HCT116 (cell line): Measurements from ENCODE around the gene SECTM1. TPM values are rescaled to one million over a fixed set of nuclear protein-coding genes. Genes with fewer than 3 reads are reported as not detected.

Experiments
- ATAC-seq: fragments of 200-7000 bp; cut with Tn5 transposase; 2 replicates; pipeline ENCODE4 v1.9.1; 2020; ENCODE audit warnings: mild to moderate bottlenecking, moderate library complexity
- BruUV-seq: library from RNA; stranded (reverse); fragments of 400-500 nt; replicated peaks from 2 replicates; lab custom pipeline; 2021; lab: Mats Ljungman, UMichigan
- CTCF ChIA-PET: fragments of 300-600 bp; sonication (Branson Sonifier 250); formaldehyde crosslinking; loops from one replicate; lab custom pipeline; 2021; ENCODE audit warnings: antibody characterized with exemption; lab: Charles Lee
- POLR2A ChIA-PET: fragments of 300-600, 350-600 bp; sonication (Branson Sonifier 250); formaldehyde crosslinking; loops from one replicate; lab custom pipeline; 2021; ENCODE audit warnings: antibody characterized with exemption; lab: Charles Lee
- RAD21 ChIA-PET, 2 experiments: fragments of 300-600 bp; sonication (Branson Sonifier 250); formaldehyde crosslinking; loops; one replicate each; lab custom pipeline; 2023; ENCODE audit warnings: low total read pairs in 2 of 2; ENCODE audit not compliant: uncharacterized antibody in 2 of 2, unreplicated experiment in 2 of 2, low non-redundant PET in 1 of 2; lab: Charles Lee
- DNase-seq: peaks from one replicate; pipeline ENCODE4 v3.0.0-alpha.2; 2010; ENCODE audit warnings: low read depth, low spot score
- H2AFZ ChIP-seq: fragments of 200-600 bp; shearing (Covaris generic), sonication (generic); 2 replicates; pipeline ENCODE4 v1.6.1; 2017; ENCODE audit warnings: low read depth, mixed run types, mixed read lengths, antibody characterized with exemption, low read length; ENCODE audit not compliant: poor library complexity, severe bottlenecking
- H3K27ac ChIP-seq: 2 replicates; pipeline ENCODE4 v1.5.1; 2012; ENCODE audit warnings: low read depth, low read length
- H3K27me3 ChIP-seq: fragments of 200-600 bp; sonication (generic); 2 replicates; pipeline ENCODE4 v1.6.1; 2016; ENCODE audit warnings: mixed run types, low read length, mixed read lengths; ENCODE audit not compliant: insufficient read depth
- H3K36me3 ChIP-seq, 2 experiments: fragments of 200-500 bp in 1 of 2; fragments of 200-600 bp in 1 of 2; sonication (Bioruptor generic) in 1 of 2; sonication (generic) in 1 of 2; 2 replicates each; pipeline versions ENCODE4 v1.5.1 to v1.6.1; 2014 to 2016; ENCODE audit warnings: low read length in 2 of 2, inconsistent platforms in 1 of 2, mixed read lengths in 1 of 2, mixed run types in 1 of 2; ENCODE audit not compliant: insufficient read depth in 2 of 2, control insufficient read depth in 1 of 2
- H3K4me1 ChIP-seq, 2 experiments: fragments of 200-600 bp in 1 of 2; sonication (generic) in 1 of 2; 2 replicates each; pipeline versions ENCODE4 v1.5.1 to v1.6.1; 2012 to 2017; ENCODE audit warnings: low read length in 2 of 2, inconsistent platforms in 1 of 2, mild to moderate bottlenecking in 1 of 2, mixed read lengths in 1 of 2, mixed run types in 1 of 2, moderate library complexity in 1 of 2; ENCODE audit not compliant: insufficient read depth in 2 of 2, control insufficient read depth in 1 of 2
- H3K4me2 ChIP-seq: fragments of 200-600 bp; sonication (generic); 2 replicates; pipeline ENCODE4 v1.6.1; 2017; ENCODE audit warnings: mixed run types, low read length, mixed read lengths
- H3K4me3 ChIP-seq, 2 experiments: fragments of 200-600 bp in 1 of 2; sonication (generic) in 1 of 2; replicated peaks in 1 of 2; 2 replicates each; pipeline ENCODE4 v1.5.1; 2011 to 2016; ENCODE audit warnings: low read length in 2 of 2, control low read depth in 1 of 2, low read depth in 1 of 2, mild to moderate bottlenecking in 1 of 2, mixed read lengths in 1 of 2, mixed run types in 1 of 2
- H3K79me2 ChIP-seq: fragments of 200-600 bp; sonication (generic); 2 replicates; pipeline ENCODE4 v1.6.1; 2017; ENCODE audit warnings: mild to moderate bottlenecking, mixed run types, low read length, moderate library complexity, mixed read lengths; ENCODE audit not compliant: insufficient read depth
- H3K9ac ChIP-seq: fragments of 200-600 bp; sonication (generic); 2 replicates; pipeline ENCODE4 v1.6.1; 2016; ENCODE audit warnings: low read length, mixed read lengths
- H3K9me2 ChIP-seq: fragments of 200-600 bp; sonication (generic), shearing (Covaris generic); 2 replicates; pipeline ENCODE4 v1.6.1; 2017; ENCODE audit warnings: mixed run types, mild to moderate bottlenecking, moderate library complexity; ENCODE audit not compliant: insufficient read depth
- H3K9me3 ChIP-seq, 2 experiments: fragments of 200-500 bp in 1 of 2; fragments of 200-600 bp in 1 of 2; sonication (Bioruptor generic) in 1 of 2; sonication (generic) in 1 of 2; 2 replicates each; pipeline ENCODE4 v1.6.1; 2014 to 2017; ENCODE audit warnings: low read length in 2 of 2, mixed read lengths in 2 of 2, inconsistent platforms in 1 of 2, low read depth in 1 of 2, mild to moderate bottlenecking in 1 of 2, mixed run types in 1 of 2, moderate library complexity in 1 of 2; ENCODE audit not compliant: control insufficient read depth in 1 of 2, insufficient read depth in 1 of 2
- H4K20me1 ChIP-seq: fragments of 200-600 bp; sonication (generic), shearing (Covaris generic); 2 replicates; pipeline ENCODE4 v1.6.1; 2017; ENCODE audit warnings: mixed run types, mild to moderate bottlenecking, moderate library complexity; ENCODE audit not compliant: insufficient read depth
- ATF3 ChIP-seq: IDR thresholded peaks from 2 replicates; pipeline ENCODE4 v1.6.1; 2012
- CBX3 ChIP-seq: IDR thresholded peaks from 2 replicates; pipeline ENCODE4 v1.6.1; 2012; ENCODE audit warnings: low read depth
- CEBPB ChIP-seq: IDR thresholded peaks from 2 replicates; pipeline ENCODE4 v1.6.1; 2012; ENCODE audit warnings: low read depth
- CTCF ChIP-seq, 3 experiments: fragments of 200-600 bp in 1 of 3; sonication (generic) in 1 of 3; IDR thresholded peaks in 2 of 3; conservative IDR thresholded peaks in 1 of 3; 2 replicates each; pipeline ENCODE4 v1.5.1; 2012 to 2017; ENCODE audit warnings: low read depth in 2 of 3, low read length in 2 of 3, antibody characterized with exemption in 1 of 3, borderline replicate concordance in 1 of 3, control low read depth in 1 of 3, mild to moderate bottlenecking in 1 of 3, mixed read lengths in 1 of 3, mixed run types in 1 of 3, moderate library complexity in 1 of 3; ENCODE audit not compliant: insufficient read depth in 1 of 3
- EGR1 ChIP-seq: IDR thresholded peaks from 2 replicates; pipeline ENCODE4 v1.6.1; 2012; ENCODE audit warnings: low read depth
- ELF1 ChIP-seq: IDR thresholded peaks from 2 replicates; pipeline ENCODE4 v1.6.1; 2012; ENCODE audit warnings: low read depth, borderline replicate concordance
- EZH2phosphoT487 ChIP-seq: fragments of 200-600 bp; IDR thresholded peaks from 2 replicates; pipeline ENCODE4 v1.6.1; 2018; ENCODE audit warnings: antibody characterized with exemption, borderline replicate concordance
- RAD21 ChIP-seq: IDR thresholded peaks from 2 replicates; pipeline ENCODE4 v1.6.1; 2012; ENCODE audit warnings: low read depth, mild to moderate bottlenecking
- REST ChIP-seq: IDR thresholded peaks from 2 replicates; pipeline ENCODE4 v1.6.1; 2012; ENCODE audit warnings: low read depth
- SP1 ChIP-seq: IDR thresholded peaks from 2 replicates; pipeline ENCODE4 v1.6.1; 2012; ENCODE audit warnings: low read depth
- SRF ChIP-seq: IDR thresholded peaks from 2 replicates; pipeline ENCODE4 v1.6.1; 2012; ENCODE audit warnings: low read depth
- YY1 ChIP-seq: IDR thresholded peaks from 2 replicates; pipeline ENCODE4 v1.6.1; 2011; ENCODE audit warnings: low read length, low read depth, moderate library complexity, mild to moderate bottlenecking; ENCODE audit not compliant: insufficient replicate concordance; ENCODE audit errors: extremely low read depth
- ZBTB33 ChIP-seq: IDR thresholded peaks from 2 replicates; pipeline ENCODE4 v1.6.1; 2011; ENCODE audit warnings: mild to moderate bottlenecking, low read length, moderate library complexity; ENCODE audit not compliant: insufficient replicate concordance; ENCODE audit errors: extremely low read depth
- ZFX ChIP-seq: fragments of 450-650 bp; IDR thresholded peaks from 2 replicates; pipeline ENCODE4 v1.6.1; 2017
- intact Hi-C: fragments of 100-400 bp; cut with micrococcal nuclease; formaldehyde crosslinking; loops from 2 replicates; pipeline ENCODE4 v1.10.0; 2022
- total RNA-seq: library from RNA; stranded (reverse); gene quantifications from one replicate; pipeline ENCODE4 v1.2.1, GENCODE V29; 2021; ENCODE audit not compliant: unreplicated experiment

The SECTM1 gene
- total RNA-seq, 1 experiment from 2014 or later: 6.8 TPM

GRCh38 chr17:82327289-82327688 lies 6.3 kb downstream of the SECTM1 start:
- ChIA-PET POLR2A (no interaction called here), CTCF (no interaction called here)

More at GRCh38 chr17:82327289-82327688, 6.3 kb downstream of the SECTM1 start:
- no TSS peak for BruUV-seq
- Histone ChIP-seq H3K27me3 (no peaks in the 10 kb centered on the region), H3K79me2 (no peaks in the 10 kb centered on the region; the same call in 1 of the 2 replicates), H3K4me3 (no peak overlapping the region), H4K20me1 (no peaks in the 10 kb centered on the region), H3K4me2 (no peak overlapping the region), H3K27ac (no peak overlapping the region), H2AFZ (no peak overlapping the region), H3K9ac (no peak overlapping the region), H3K9me2 (no peaks in the 10 kb centered on the region), H3K4me1 (peaks cover 27 to 53% of the 10 kb centered on the region in 2 experiments), H3K36me3 (no peaks in the 10 kb centered on the region), H3K9me3 (no peaks in the 10 kb centered on the region)
- TF ChIP-seq YY1: no peak
- no peak for TF ChIP-seq SRF
- no peak for TF ChIP-seq CEBPB
- TF ChIP-seq SP1: no peak
- TF ChIP-seq RAD21: no peak
- no peak for TF ChIP-seq ZFX
- no peak for TF ChIP-seq CBX3
- no peak for TF ChIP-seq CTCF (IDR thresholded peaks at IDR 0.05 in 2 of 3, conservative IDR thresholded peaks at IDR 0.05 in 1 of 3; ENCODE audit: borderline replicate concordance in 1 of 3, insufficient read depth in 1 of 3, low read depth in 2 of 3, low read length in 2 of 3)
- TF ChIP-seq REST: no peak
- no peak for TF ChIP-seq EZH2phosphoT487
- no peak for TF ChIP-seq ATF3
- TF ChIP-seq EGR1: no peak
- no peak for TF ChIP-seq ELF1
- TF ChIP-seq ZBTB33: no peak
- RAD21 ChIA-PET: no interaction called here
- ATAC-seq: no peak
- no peak for DNase-seq
- intact Hi-C loops: no loop called here
